Spleen (tissue), 7 donors: Measurements from ENCODE around the gene ZC3H12D.

Experiments used
- CTCF ChIP-seq, 11 experiments: fragments of 200-600 bp in 7 of 11; fragments of 450-650 bp in 4 of 11; sonication (generic) in 4 of 11; IDR thresholded peaks in 8 of 11; conservative IDR thresholded peaks in 3 of 11; 1 replicate in 7 of 11; 2 replicates in 4 of 11; pipeline versions ENCODE4 v1.4.0 to v1.8.0; 2016 to 2021; ENCODE audit warnings: antibody characterized with exemption in 11 of 11, inconsistent platforms in 4 of 11, mild to moderate bottlenecking in 1 of 11
- POLR2A ChIP-seq, 3 donors: fragments of 450-650 bp; IDR thresholded peaks; one replicate each; pipeline ENCODE4 v1.5.1; 2017; ENCODE audit warnings: antibody characterized with exemption in 3 of 3, mild to moderate bottlenecking in 1 of 3
- donor health status: DM: no; HTN: no; CAD: no; lungs with moderate emphysema.
- donor health status: DM: no; HTN: no; CAD: no.
- donor health status: DM: no; HTN: no; CAD: no.

- no peak for TF ChIP-seq POLR2A (IDR thresholded peaks at IDR 0.05)
- no peak for TF ChIP-seq CTCF (IDR thresholded peaks at IDR 0.05 in 8 of 11, conservative IDR thresholded peaks at IDR 0.05 in 3 of 11)
Measured at GRCh38 chr6:149400050-149400449, 84.8 kb downstream of the ZC3H12D start, which contains the start of gene SUMO4.
